GM18907 (cell line): Measurements from ENCODE around the gene ABCB11.

Source experiments
- ATAC-seq: cut with Tn5 transposase; IDR thresholded peaks from one replicate; pipeline ENCODE4 v1.9.1; 2021; ENCODE audit warnings: mild to moderate bottlenecking, moderate library complexity; ENCODE audit not compliant: unreplicated experiment

ABCB11 gene

GRCh38 chr2:169010633-169011460, 20.3 kb downstream of the ABCB11 start:
- no peak for ATAC-seq

- ATAC-seq, result no peak
These were observed 21.1 kb downstream of the ABCB11 start for GRCh38 chr2:169009865-169010579.

GRCh38 chr2:169007941-169008340, 23.2 kb downstream of the ABCB11 start:
- ATAC-seq, result no peak

GRCh38 chr2:169007356-169007755, 23.8 kb downstream of the ABCB11 start:
- ATAC-seq, result no peak

GRCh38 chr2:169006665-169007064, 24.5 kb downstream of the ABCB11 start:
- ATAC-seq, result no peak

GRCh38 chr2:169005994-169006393, 25.1 kb downstream of the ABCB11 start:
- ATAC-seq, result no peak

- no peak for ATAC-seq
These were observed 26.0 kb downstream of the ABCB11 start for GRCh38 chr2:169005080-169005598.

- no peak for ATAC-seq
These were observed 28.9 kb downstream of the ABCB11 start for GRCh38 chr2:169002161-169002738.

GRCh38 chr2:169001116-169001815, 29.9 kb downstream of the ABCB11 start:
- no peak for ATAC-seq

GRCh38 chr2:168999668-169000213, 31.4 kb downstream of the ABCB11 start:
- ATAC-seq, result no peak

GRCh38 chr2:168998609-168999211, 32.4 kb downstream of the ABCB11 start:
- ATAC-seq, result no peak

- no peak for ATAC-seq
These were observed 33.3 kb downstream of the ABCB11 start for GRCh38 chr2:168997794-168998193.

- no peak for ATAC-seq
These were observed 34.0 kb downstream of the ABCB11 start for GRCh38 chr2:168997118-168997521.

- ATAC-seq, result no peak
These were observed 35.4 kb downstream of the ABCB11 start for GRCh38 chr2:168995744-168996143.

- ATAC-seq, result no peak
These were observed 37.6 kb downstream of the ABCB11 start for GRCh38 chr2:168993538-168993937.

GRCh38 chr2:168992591-168993349, 38.4 kb downstream of the ABCB11 start:
- ATAC-seq, result no peak

GRCh38 chr2:168992026-168992425, 39.1 kb downstream of the ABCB11 start:
- no peak for ATAC-seq

- no peak for ATAC-seq
These were observed 42.4 kb downstream of the ABCB11 start for GRCh38 chr2:168988755-168989154.

- ATAC-seq, result no peak
These were observed 44.7 kb downstream of the ABCB11 start for GRCh38 chr2:168986398-168986943.
